ENCODE measurements around the gene SULT1B1. TPM values are rescaled to one million over a fixed set of nuclear protein-coding genes. Genes with fewer than 3 reads are reported as not detected.

SULT1B1 gene
- total and polyA plus RNA-seq, 2 experiments from 2014 or later = 0.10 to 2.6 TPM

DNA sequence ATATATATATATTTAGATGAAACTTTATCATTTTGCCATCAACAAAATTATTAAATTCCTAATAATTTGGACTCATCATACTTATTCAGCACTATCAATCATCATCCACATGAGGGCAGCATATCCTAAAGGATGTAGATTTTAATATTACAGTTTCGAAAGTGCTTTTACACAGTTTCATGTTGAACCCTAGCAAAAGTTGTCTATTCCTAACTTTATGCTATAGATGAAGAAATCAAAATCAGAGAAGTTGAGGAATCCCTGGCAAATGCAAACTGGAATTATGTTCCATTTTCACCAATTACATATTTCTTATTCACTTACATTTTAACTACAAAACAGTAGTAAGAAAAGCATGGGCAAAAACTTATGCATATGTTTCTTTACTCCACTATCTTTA, 70.8 kb downstream of the SULT1B1 start:
- H2AFZ ChIP-seq = no peak overlapping the region
- peak; percentile 57 for DNase-seq
- H3K27me3 ChIP-seq (replicated peaks; ENCODE audit: insufficient read depth) = no peaks in the 10 kb centered on the region
- no peak for TF ChIP-seq EZH2phosphoT487 (IDR thresholded peaks at IDR 0.05; ENCODE audit: insufficient read depth, low read depth)
- no peak for TF ChIP-seq EZH2 (IDR thresholded peaks at IDR 0.05; ENCODE audit: insufficient read depth, poor library complexity, severe bottlenecking)
- no peak overlapping the region for H3K27ac ChIP-seq
- no peak overlapping the region for H3K9ac ChIP-seq
- WGBS, 2 experiments (ENCODE audit: low coverage in 1 of 2, low lambda C conversion rate in 2 of 2, missing lambda C conversion rate in 2 of 2) = 0 to 2% methylated on average over 1 of the region's 1 CpG
- H3K4me2 ChIP-seq (ENCODE audit: unreplicated experiment) = no peak overlapping the region
- H3K79me2 ChIP-seq (ENCODE audit: insufficient read depth) = no peaks in the 10 kb centered on the region
- no peaks in the 10 kb centered on the region for H3K9me3 ChIP-seq (ENCODE audit: low read depth)
- no peaks in the 10 kb centered on the region for H3K4me1 ChIP-seq (ENCODE audit: insufficient read depth)
- H3K9me2 ChIP-seq (ENCODE audit: insufficient read depth) = no peaks in the 10 kb centered on the region
- H4K20me1 ChIP-seq (ENCODE audit: insufficient read depth) = no peaks in the 10 kb centered on the region
- in situ Hi-C loops (cut with MboI) = loop anchor here (25.0 kb wide), 2 partner anchors 498 to 823 kb away; partner anchors contain the start of genes AMTN and ODAM
- H3F3A ChIP-seq (ENCODE audit: insufficient read depth) = no peaks in the 10 kb centered on the region
- H3K36me3 ChIP-seq (ENCODE audit: low read depth) = no peaks in the 10 kb centered on the region
- no peak overlapping the region for H3K4me3 ChIP-seq

DNA sequence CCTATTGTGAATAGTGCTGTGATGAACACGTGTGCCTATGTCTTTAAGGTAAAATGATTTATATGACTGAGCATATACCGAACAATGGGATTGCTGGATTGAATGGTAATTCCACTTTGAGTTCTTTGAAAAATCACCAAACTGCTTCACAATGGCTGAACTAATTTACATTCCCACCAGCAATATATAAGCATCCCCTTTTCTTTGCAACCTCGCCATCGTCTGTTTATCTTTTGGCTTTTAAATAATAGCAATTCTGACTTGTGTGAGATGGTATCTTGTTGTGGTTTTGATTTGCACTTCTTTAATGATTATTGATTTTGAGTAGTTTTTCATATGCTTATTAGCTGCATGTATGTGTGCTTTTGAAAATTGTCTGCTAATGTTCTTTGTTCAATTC, 75.6 kb downstream of the SULT1B1 start:
- Histone ChIP-seq H3F3A (ENCODE audit: insufficient read depth) (no peaks in the 10 kb centered on the region), H3K79me2 (ENCODE audit: insufficient read depth) (no peaks in the 10 kb centered on the region), H3K4me1 (ENCODE audit: insufficient read depth) (no peaks in the 10 kb centered on the region), H3K4me2 (ENCODE audit: unreplicated experiment) (no peak overlapping the region), H3K9me2 (ENCODE audit: insufficient read depth) (no peaks in the 10 kb centered on the region), H3K4me3 (no peak overlapping the region), H4K20me1 (ENCODE audit: insufficient read depth) (no peaks in the 10 kb centered on the region), H3K27me3 (replicated peaks; ENCODE audit: insufficient read depth) (no peaks in the 10 kb centered on the region), H3K9ac (no peak overlapping the region), H3K36me3 (ENCODE audit: low read depth) (no peaks in the 10 kb centered on the region), H2AFZ (no peak overlapping the region), H3K27ac (no peak overlapping the region), H3K9me3 (ENCODE audit: low read depth) (no peaks in the 10 kb centered on the region)
- in situ Hi-C loops (cut with MboI) = loop anchor here (25.0 kb wide), 2 partner anchors 502 to 827 kb away; partner anchors contain the start of genes AMTN and ODAM
- DNase-seq = no peak
- 41 to 46% methylated on average over 4 of the region's 4 CpGs for WGBS, 2 experiments (ENCODE audit: low coverage in 1 of 2, low lambda C conversion rate in 2 of 2, missing lambda C conversion rate in 2 of 2)
- no peak for TF ChIP-seq EZH2 (IDR thresholded peaks at IDR 0.05; ENCODE audit: insufficient read depth, poor library complexity, severe bottlenecking)
- TF ChIP-seq EZH2phosphoT487 (IDR thresholded peaks at IDR 0.05; ENCODE audit: insufficient read depth, low read depth) = no peak

Other genes starting within 250 kb of the SULT1B1 start
- gene UGT2A2, start 121.0 kb downstream of the SULT1B1 start, total RNA-seq (2014; rRNA removed; shearing (Covaris generic)) = not detected in 2 replicates
- gene UGT2A2, start 121.0 kb downstream of the SULT1B1 start, polyA plus RNA-seq (2016; fragmentation: Nextera tagmentation; extraction: Ambion mirVana) = not detected in 2 replicates
- not detected in 2 replicates for gene UGT2A1, start 107.4 kb downstream of the SULT1B1 start, total RNA-seq (2014; rRNA removed; shearing (Covaris generic))
- gene UGT2A1, start 107.4 kb downstream of the SULT1B1 start, polyA plus RNA-seq (2016; fragmentation: Nextera tagmentation; extraction: Ambion mirVana) = not detected in 2 replicates
- not detected in 2 replicates for gene SULT1E1, start 99.5 kb upstream of the SULT1B1 start, total RNA-seq (2014; rRNA removed; shearing (Covaris generic))
- gene SULT1E1, start 99.5 kb upstream of the SULT1B1 start, polyA plus RNA-seq (2016; fragmentation: Nextera tagmentation; extraction: Ambion mirVana) = not detected in 2 replicates
- not detected in 2 replicates for gene CSN1S1, start 170.4 kb upstream of the SULT1B1 start, total RNA-seq (2014; rRNA removed; shearing (Covaris generic))
- gene CSN1S1, start 170.4 kb upstream of the SULT1B1 start, polyA plus RNA-seq (2016; fragmentation: Nextera tagmentation; extraction: Ambion mirVana) = not detected in 2 replicates
- not detected in 2 replicates for gene CSN2, start 205.1 kb upstream of the SULT1B1 start, total RNA-seq (2014; rRNA removed; shearing (Covaris generic))
- gene CSN2, start 205.1 kb upstream of the SULT1B1 start, polyA plus RNA-seq (2016; fragmentation: Nextera tagmentation; extraction: Ambion mirVana) = not detected in 2 replicates
- gene STATH, start 235.3 kb upstream of the SULT1B1 start, total RNA-seq (2014; rRNA removed; shearing (Covaris generic)) = not detected in 2 replicates
- gene STATH, start 235.3 kb upstream of the SULT1B1 start, polyA plus RNA-seq (2016; fragmentation: Nextera tagmentation; extraction: Ambion mirVana) = not detected in 2 replicates

All from GM23248 (cell line).